Measurements from ENCODE around the gene KAT14.
"Not testable (repeated sequence)": the region's sequence is repeated elsewhere in the genome, so short reads cannot be mapped to it uniquely, and the experiment has no call there.

DNA sequence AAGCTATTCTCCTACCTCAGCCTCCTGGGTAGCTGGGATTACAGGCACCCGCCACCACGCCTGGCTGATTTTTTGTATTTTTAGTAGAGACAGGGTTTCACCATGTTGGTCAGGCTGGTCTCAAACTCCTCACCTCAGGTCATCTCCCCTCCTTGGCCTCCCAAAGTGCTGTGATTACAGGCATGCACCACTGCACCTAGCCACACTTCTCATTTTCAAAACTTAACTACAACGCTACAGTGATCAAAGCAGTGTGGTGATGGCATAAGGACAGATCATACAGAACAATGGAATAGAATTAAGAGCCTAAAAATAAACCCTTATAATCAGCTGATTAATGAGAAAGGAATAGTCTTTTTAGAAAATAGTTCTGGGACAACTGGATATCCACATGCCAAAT, 66.0 kb downstream of the KAT14 start:
- TF ChIP-seq, protein P1, sequence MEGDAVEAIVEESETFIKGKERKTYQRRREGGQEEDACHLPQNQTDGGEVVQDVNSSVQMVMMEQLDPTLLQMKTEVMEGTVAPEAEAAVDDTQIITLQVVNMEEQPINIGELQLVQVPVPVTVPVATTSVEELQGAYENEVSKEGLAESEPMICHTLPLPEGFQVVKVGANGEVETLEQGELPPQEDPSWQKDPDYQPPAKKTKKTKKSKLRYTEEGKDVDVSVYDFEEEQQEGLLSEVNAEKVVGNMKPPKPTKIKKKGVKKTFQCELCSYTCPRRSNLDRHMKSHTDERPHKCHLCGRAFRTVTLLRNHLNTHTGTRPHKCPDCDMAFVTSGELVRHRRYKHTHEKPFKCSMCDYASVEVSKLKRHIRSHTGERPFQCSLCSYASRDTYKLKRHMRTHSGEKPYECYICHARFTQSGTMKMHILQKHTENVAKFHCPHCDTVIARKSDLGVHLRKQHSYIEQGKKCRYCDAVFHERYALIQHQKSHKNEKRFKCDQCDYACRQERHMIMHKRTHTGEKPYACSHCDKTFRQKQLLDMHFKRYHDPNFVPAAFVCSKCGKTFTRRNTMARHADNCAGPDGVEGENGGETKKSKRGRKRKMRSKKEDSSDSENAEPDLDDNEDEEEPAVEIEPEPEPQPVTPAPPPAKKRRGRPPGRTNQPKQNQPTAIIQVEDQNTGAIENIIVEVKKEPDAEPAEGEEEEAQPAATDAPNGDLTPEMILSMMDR (IDR thresholded peaks at IDR 0.05) = not testable (repeated sequence)
- TF ChIP-seq POLR2A (IDR thresholded peaks at IDR 0.05) = not testable (repeated sequence)
